ENCODE data around the gene MRTFB. TPM values are rescaled to one million over a fixed set of nuclear protein-coding genes. Genes with fewer than 3 reads are reported as not detected.

MRTFB gene
- total RNA-seq, 4 donors from 2014 or later: 37.8 to 82.7 (median 47.9) TPM

DNA sequence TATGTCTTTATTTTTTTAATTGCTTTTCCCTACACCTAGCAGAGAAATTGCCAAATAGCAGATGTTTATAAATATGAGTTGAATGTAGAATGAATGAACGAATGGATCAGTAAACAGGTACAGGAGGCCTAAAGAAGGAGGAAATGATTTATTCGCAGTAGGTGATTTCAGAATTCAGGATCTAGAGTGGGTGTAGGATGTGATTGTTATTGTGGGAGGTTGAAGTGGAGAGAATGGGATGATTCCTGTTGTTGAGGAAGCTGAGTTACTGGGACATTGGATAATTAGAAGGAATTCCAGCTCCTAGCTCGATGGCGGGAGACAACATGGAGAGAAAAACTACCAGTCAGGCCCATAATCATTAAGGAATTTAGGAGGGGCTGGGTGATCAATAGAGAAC, 42.2 kb downstream of the MRTFB start:
- H3K27me3 ChIP-seq: no peaks in the 10 kb centered on the region
- in situ Hi-C loops (cut with MboI; ENCODE audit: low pct_ligation_motif_present in 1 of 4, low pct_unique_long_range_greater_than_20kb in 1 of 4, low sequenced_read_pairs in 3 of 4) (no loop called here), intact Hi-C loops (cut with DNase I; ENCODE audit: low total_unique reads) (no loop called here)

DNA sequence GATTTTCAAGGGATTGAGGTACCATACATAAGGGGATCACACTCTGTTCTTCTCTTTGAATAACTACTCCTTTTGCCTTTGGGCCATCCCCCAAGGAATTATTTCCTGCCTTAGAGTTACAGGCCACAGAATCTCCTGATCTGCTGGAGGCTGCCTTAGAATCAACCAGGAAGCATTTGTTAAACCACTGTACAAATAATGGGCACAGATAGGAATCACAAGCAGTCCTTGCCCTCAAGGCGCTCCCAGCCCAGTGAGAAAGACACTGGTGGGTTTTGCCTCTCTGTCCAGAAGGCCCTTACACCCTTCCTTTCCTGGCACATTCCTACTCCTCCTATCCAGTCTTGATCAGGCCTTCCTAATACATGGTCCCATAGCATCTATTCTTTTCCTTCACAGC, 45.9 kb downstream of the MRTFB start:
- WGBS, 2 donors (ENCODE audit: low coverage in 1 of 2): 89% methylated on average over 1 of the region's 1 CpG; no CpG with 5 or more reads in 1 of the 2 donors
- Histone ChIP-seq H3K4me3 (no peak overlapping the region), H3K27me3 (no peaks in the 10 kb centered on the region), H3K9me3 (no peaks in the 10 kb centered on the region), H3K4me1 (peaks cover 7 to 26% (median 7%) of the 10 kb centered on the region in 4 donors), H3K27ac (no peak overlapping the region), H3K36me3 (no peaks in the 10 kb centered on the region)
- no peak for DNase-seq
- in situ Hi-C loops (cut with MboI; ENCODE audit: low pct_ligation_motif_present in 1 of 4, low pct_unique_long_range_greater_than_20kb in 1 of 4, low sequenced_read_pairs in 3 of 4): no loop called here
- TF ChIP-seq POLR2A (IDR thresholded peaks at IDR 0.05): no peak
- TF ChIP-seq POLR2AphosphoS5 (IDR thresholded peaks at IDR 0.05): no peak
- no peak for TF ChIP-seq EP300 (IDR thresholded peaks at IDR 0.05; ENCODE audit: low read depth)
- TF ChIP-seq, protein P1, sequence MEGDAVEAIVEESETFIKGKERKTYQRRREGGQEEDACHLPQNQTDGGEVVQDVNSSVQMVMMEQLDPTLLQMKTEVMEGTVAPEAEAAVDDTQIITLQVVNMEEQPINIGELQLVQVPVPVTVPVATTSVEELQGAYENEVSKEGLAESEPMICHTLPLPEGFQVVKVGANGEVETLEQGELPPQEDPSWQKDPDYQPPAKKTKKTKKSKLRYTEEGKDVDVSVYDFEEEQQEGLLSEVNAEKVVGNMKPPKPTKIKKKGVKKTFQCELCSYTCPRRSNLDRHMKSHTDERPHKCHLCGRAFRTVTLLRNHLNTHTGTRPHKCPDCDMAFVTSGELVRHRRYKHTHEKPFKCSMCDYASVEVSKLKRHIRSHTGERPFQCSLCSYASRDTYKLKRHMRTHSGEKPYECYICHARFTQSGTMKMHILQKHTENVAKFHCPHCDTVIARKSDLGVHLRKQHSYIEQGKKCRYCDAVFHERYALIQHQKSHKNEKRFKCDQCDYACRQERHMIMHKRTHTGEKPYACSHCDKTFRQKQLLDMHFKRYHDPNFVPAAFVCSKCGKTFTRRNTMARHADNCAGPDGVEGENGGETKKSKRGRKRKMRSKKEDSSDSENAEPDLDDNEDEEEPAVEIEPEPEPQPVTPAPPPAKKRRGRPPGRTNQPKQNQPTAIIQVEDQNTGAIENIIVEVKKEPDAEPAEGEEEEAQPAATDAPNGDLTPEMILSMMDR (IDR thresholded peaks at IDR 0.05): no peak
- intact Hi-C loops (cut with DNase I; ENCODE audit: low total_unique reads): no loop called here

More for the DNA sequence above, 42.2 kb downstream of the MRTFB start:
- H3K36me3 ChIP-seq: no peaks in the 10 kb centered on the region
- no peak overlapping the region for H3K4me3 ChIP-seq
- H3K27ac ChIP-seq: no peak overlapping the region
- TF ChIP-seq POLR2AphosphoS5 (IDR thresholded peaks at IDR 0.05): no peak
- no peak for TF ChIP-seq EP300 (IDR thresholded peaks at IDR 0.05; ENCODE audit: low read depth)
- TF ChIP-seq POLR2A (IDR thresholded peaks at IDR 0.05): no peak
- TF ChIP-seq, protein P1 (IDR thresholded peaks at IDR 0.05): no peak
- DNase-seq: no peak
- 82 to 87% methylated on average over 4 of the region's 4 CpGs for WGBS, 2 donors (ENCODE audit: low coverage in 1 of 2)
- H3K9me3 ChIP-seq: no peaks in the 10 kb centered on the region
- H3K4me1 ChIP-seq: peaks cover 18 to 54% (median 30%) of the 10 kb centered on the region in 4 donors

DNA sequence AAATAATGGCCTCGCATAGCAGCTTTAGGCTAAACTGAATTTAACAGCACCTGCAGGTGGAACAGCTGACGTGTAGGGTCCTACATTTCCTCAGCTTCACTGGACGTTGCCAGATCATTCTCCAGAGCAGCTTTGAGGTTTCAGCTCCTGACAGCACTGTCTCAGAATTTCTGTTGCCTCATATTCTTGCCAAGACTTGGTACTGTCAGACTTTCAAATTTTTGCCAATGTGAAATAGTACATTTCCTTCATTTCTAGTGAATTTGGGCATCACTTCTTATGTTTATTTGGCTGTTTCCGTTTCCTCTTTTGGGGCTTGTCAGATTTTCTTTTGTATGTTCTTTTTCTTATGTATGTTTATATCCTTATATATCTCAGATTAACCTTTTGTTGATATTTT, 48.7 kb downstream of the MRTFB start:
- no peaks in the 10 kb centered on the region for H3K27me3 ChIP-seq
- no peaks in the 10 kb centered on the region for H3K9me3 ChIP-seq
- no peak overlapping the region for H3K27ac ChIP-seq
- no peak for TF ChIP-seq POLR2AphosphoS5 (IDR thresholded peaks at IDR 0.05)
- TF ChIP-seq POLR2A (IDR thresholded peaks at IDR 0.05): no peak
- TF ChIP-seq EP300 (IDR thresholded peaks at IDR 0.05; ENCODE audit: low read depth): no peak
- TF ChIP-seq, protein P1 (IDR thresholded peaks at IDR 0.05): no peak
- WGBS, 2 donors (ENCODE audit: low coverage in 1 of 2): 86 to 89% methylated on average over 4 of the region's 4 CpGs
- in situ Hi-C loops (cut with MboI; ENCODE audit: low pct_ligation_motif_present in 1 of 4, low pct_unique_long_range_greater_than_20kb in 1 of 4, low sequenced_read_pairs in 3 of 4): no loop called here
- H3K4me3 ChIP-seq: no peak overlapping the region
- no peaks in the 10 kb centered on the region for H3K36me3 ChIP-seq
- DNase-seq: no peak
- intact Hi-C loops (cut with DNase I; ENCODE audit: low total_unique reads): no loop called here
- H3K4me1 ChIP-seq: peaks cover 0 to 6% (median 0%) of the 10 kb centered on the region in 4 donors

DNA sequence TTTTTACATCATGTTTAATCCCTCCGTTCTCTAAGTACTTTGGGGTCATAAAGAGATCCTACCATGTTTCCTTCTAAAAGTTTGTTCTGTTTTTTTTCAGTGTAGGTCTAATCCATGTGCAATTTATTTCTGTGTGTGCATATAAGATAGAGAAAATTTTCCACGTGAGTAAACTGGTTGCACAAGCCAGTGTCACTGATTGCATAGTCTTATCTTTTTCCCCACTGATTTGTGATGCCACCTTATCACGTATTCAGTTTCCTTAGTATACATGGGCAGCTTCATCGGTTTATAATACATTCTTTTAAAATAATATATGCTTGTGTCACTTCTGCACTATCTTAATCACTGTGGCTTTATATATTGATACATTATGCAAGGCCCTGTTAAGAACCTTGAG, 49.2 kb downstream of the MRTFB start:
- peaks cover 0 to 6% (median 0%) of the 10 kb centered on the region in 4 donors for H3K4me1 ChIP-seq
- no peaks in the 10 kb centered on the region for H3K36me3 ChIP-seq
- TF ChIP-seq EP300 (IDR thresholded peaks at IDR 0.05; ENCODE audit: low read depth): no peak
- TF ChIP-seq, protein P1 (IDR thresholded peaks at IDR 0.05): no peak
- TF ChIP-seq POLR2AphosphoS5 (IDR thresholded peaks at IDR 0.05): no peak
- TF ChIP-seq POLR2A (IDR thresholded peaks at IDR 0.05): no peak
- intact Hi-C loops (cut with DNase I; ENCODE audit: low total_unique reads): no loop called here
- no peak overlapping the region for H3K27ac ChIP-seq
- in situ Hi-C loops (cut with MboI; ENCODE audit: low pct_ligation_motif_present in 1 of 4, low pct_unique_long_range_greater_than_20kb in 1 of 4, low sequenced_read_pairs in 3 of 4): no loop called here
- 74 to 87% methylated on average over 4 of the region's 4 CpGs for WGBS, 2 donors (ENCODE audit: low coverage in 1 of 2)
- no peak for DNase-seq
- no peak overlapping the region for H3K4me3 ChIP-seq
- H3K27me3 ChIP-seq: no peaks in the 10 kb centered on the region
- H3K9me3 ChIP-seq: no peaks in the 10 kb centered on the region
